Activated CD4-positive, alpha-beta T cell treated with anti-CD3 and anti-CD28 coated beads for 1 hour (primary cell): ENCODE data around the gene PNMA6E.

Experiments used
- DNase-seq: peaks from one replicate; pipeline ENCODE4 v3.0.0-alpha.2; 2020

The PNMA6E gene

DNA sequence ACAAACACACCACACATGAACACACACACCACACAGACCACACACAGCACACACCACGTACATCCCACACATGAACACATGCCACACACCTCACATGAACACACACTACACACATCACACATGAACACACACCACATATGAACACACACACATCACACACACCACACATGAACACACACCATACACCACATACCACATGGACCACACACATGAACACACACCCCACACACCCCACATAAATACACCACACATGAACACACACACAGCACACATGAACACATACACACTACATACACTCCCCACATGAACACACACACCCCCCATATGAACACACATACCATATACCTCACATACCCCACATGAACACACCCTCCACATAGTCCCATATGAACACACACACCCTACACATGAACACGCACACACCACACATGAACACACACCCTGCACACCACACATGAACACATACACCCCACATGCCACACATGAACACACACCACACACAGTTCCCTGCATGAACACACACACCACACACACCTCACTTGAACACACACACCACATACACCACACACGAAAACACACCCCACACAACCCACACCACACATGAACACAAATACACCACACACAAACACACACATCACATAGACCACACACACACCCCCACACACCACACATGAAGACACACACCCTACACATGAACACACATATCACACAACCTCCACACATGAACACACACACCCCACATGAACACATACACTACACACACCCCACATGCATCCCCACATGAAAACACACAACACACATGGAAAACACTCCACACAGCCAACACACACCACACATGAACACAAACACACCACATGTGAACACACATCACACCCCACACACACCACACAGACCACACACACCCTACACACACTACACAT is 18.3 kb downstream of the PNMA6E start:
- no peak for DNase-seq

DNA sequence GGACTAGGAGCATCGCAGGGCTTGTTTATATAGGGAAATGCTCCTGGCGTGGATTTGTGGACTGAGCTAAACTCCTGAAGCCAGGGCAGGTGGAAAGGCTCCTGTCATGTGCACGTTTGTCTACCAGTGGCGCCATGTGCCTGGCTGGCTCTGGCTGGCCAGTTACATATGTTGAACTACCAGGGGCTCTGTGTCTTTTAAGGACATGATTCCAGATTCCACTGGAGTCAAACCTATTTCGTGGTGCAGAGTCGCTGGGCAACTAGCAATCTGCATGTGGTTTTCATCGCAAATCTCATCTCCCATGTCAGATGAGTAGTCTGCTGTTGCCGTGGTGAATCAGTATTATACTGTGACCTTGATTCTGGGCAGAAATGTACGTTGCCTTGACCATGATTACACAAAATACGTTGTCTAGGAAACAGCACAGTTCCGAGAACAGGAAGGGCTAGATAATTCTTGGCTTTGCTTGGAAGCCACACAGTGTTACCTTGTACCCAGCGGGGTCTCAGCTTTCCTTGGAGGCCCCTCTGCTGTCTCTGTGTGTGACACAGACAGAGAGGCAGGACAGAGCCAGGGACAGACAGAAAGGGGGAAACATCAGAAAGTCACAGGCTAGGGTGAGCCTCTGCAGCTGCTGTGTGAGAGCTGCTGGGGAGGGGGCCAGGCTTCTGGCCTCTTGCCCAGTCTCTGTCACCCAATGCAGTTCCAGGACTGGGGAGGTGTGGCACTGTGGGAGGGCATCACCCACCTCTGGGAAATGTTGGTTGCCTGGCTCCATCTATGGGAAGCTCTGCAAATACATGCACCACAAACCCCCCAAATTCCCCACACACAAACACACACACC is 19.2 kb downstream of the PNMA6E start:
- no peak for DNase-seq

DNA sequence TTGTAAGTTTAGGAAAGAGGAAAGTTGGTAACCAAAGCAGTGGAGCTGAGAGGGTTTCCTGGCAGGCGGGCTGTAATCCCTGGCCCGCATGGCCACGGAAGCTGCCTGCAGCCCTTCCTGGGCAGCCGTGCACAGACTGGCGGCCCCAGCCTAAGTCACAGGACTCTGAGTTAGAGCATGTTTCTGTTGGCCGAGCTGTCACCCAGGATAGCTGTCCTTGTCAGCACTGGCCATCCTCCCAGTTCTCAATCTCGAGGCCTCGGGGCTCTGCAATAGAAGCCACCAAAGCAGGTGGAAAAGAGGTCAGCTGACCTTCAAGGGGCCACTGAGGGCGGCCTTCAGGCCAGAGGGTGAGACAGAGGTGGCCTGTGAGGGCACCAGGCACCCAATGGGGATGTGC is 20.5 kb downstream of the PNMA6E start:
- no peak for DNase-seq

DNA sequence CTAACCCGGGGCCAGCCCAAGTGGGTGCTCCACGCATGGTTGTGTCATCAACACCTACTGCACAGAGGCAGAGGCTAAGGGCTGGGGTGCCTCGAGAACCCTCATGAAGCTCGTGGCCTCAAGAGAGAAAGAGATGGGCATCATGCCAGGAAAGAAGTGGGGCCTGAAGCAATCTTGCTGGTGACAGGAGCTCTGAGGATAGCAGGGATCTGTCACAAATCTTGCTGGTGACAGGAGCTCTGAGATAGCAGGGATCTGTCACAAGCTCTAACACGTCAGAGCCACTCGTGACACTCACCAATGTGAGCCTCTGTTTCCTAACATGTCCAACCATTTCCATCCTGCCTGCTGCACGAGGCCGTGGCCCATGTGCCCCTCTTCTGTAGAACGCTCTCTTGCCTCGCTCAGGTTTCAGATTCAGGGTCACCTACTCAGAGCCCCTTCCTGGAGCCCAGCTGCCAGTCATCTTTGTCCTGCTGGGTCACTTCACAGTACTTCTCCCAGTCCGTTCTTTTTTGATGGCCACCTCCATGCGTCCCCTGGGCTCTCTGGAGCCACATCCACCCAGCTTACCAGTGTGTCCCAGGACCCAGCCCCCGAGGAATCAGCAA is 21.1 kb downstream of the PNMA6E start:
- DNase-seq: no peak

DNA sequence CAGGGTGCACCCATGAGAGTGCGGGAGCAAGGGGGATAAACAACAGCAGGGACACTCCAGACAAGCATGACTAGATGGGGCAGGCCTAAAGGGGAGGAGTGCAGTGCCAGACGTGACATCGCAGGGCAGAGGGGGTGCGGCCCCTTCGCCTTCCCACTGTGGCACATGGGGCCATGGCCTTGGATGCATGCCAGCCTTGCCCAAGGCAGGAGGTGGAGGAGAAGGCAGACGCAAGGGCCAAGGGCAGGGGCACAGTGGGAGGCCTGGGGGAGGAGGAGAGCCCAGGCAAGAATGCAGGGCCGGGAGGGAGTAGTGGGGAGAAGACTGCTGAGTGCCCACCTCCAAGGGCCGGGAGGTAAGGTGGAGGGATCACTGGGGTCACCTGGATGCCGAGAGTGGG is 21.6 kb downstream of the PNMA6E start:
- DNase-seq: no peak

DNA sequence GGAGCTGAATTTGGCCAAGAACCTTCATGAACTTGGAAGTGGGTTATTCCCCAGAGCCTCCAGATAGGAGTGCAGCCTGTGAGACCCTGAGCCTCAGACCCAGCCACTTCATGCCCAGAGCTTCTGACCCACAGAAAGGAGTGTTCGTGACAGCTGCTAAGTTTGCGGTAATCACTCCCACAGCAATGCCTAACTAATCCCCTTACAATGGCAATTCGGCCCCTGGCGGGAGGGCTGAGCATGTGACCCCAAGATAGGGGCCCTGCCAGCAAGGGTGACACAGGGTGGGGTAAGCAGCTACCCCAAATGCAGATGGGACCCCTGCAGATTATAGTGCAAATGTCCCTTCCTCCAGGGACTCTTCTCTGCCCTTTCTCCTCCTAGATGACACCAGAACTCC is 22.5 kb downstream of the PNMA6E start:
- DNase-seq: no peak

DNA sequence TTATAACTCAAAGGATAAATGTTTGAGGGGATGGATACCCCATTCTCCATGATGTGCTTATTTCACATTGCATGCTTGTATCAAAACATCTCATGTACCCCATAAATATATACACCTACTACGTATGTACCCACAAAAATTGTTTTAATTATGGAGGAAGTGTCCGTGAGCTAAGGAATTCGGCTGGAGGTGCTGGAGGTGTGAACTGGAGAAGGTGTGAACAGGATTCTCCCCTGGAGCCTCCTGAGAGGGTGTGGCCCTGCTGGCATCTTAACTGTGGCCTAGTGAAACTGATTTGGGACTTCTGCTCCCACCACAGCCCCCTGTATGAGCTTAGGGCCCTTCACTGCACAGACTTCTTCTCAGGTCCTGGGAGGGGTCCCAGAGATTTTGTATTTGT is 23.4 kb downstream of the PNMA6E start:
- no peak for DNase-seq

DNA sequence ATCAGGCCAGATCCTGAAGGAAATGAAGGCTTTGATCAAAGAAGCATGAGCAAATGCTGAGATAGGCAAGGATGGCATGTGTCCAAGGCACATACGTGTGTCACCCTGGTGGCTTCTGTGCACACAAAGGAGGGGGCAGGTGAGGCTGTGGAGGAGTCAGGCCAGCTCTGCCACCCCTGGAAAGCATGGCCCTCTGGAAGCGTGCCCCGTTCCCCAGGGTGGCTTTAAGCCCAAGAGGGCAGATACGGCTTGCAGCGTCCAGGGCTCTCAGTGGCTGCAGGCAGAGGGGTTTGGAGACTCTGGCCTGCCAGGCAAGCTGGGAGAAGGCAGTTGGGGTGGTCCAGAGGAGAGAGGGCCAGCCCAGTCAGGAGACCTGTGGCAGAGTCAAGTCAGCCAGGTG is 25.6 kb downstream of the PNMA6E start:
- no peak for DNase-seq

DNA sequence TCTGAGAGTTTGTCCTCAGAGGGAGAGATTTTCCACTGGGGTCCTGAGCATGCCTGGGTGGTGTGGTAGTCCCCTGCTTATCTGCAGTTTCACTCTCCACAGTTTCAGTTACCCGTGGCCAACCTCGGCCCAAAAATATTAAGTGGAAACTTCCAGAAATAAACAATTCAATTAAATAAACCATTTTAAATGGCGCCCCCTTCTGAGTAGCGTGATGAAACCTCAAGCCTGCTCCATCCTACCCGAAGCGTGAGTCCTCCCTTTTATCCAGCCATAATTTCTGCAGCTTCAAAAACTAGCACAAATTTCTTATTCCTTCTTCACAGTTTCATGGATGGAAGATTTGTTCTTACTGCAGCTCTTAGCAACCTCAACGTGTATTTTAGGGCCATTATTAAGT is 26.7 kb downstream of the PNMA6E start:
- no peak for DNase-seq

DNA sequence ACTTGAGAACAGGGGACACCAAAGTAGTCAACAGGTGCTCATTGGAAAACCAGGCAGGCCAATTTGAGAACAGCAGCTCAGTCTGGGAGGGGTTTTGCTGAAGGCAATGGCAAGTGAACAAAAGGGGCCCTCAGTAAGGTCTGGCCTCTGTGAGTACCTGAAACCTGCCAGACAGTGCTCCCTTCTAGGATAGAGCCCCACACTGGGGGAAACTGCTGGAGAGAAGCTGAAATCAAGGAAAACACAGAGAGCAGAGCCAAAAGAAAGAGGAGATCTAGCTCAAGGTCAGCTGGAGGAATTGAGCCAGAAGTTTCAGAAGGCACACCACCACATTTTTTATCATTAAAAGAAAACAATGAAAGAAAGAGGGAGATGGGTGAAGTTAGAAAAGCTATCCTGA is 28.2 kb downstream of the PNMA6E start:
- DNase-seq: no peak

DNA sequence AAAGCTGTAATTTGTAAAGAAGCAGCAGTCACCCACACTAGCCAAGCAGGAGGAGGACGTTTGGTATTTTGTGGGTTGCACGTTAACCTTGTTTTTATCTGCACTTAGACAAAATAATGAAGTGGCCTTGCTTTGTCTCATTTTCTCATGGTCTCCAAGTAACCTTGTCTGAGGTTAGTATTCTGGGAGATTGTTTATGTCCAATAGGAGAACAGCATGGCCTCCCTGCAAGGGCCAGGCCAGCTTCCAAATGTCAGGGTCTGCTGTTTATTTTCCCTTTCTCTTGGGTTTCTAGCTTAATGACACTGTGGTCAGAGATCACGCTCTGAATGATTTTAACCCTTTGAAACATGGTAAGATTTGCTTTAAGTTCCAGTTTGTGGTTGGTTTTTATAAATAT is 29.9 kb downstream of the PNMA6E start:
- no peak for DNase-seq

DNA sequence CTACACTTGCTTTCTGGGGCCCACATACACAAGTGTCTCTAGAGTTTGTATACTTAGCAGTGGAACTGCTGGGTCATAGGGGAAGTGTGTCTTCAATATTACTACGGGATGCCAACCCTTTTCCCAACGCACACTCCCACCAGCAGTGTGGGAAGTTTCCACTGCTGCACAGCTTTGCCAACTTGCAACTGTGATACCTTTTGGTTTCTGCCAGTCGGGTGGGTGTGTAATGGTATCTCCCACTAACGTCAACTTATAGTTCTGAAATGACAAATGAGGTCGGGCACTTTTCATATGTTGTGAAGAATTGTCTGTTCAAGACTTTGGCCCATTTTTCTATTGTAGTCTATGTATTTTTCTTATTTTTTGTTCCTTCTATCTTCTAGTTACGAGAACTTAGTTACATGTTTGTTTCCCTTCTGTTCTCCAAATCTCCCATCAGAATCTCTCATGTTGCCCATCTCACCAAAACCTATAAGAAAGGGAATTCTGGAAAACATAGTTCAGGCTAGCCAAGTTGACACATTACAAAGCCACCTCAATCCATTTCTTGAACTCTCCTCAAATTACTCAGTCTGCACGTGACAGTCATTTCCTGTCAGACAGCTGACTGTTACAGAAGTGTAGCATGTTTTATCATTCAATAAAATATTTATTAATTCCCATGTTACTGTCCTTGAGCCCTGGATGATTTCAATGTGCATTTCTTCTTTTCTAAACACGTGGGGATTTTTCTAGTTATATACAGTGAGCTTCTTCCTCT is 30.7 kb downstream of the PNMA6E start:
- no peak for DNase-seq

DNA sequence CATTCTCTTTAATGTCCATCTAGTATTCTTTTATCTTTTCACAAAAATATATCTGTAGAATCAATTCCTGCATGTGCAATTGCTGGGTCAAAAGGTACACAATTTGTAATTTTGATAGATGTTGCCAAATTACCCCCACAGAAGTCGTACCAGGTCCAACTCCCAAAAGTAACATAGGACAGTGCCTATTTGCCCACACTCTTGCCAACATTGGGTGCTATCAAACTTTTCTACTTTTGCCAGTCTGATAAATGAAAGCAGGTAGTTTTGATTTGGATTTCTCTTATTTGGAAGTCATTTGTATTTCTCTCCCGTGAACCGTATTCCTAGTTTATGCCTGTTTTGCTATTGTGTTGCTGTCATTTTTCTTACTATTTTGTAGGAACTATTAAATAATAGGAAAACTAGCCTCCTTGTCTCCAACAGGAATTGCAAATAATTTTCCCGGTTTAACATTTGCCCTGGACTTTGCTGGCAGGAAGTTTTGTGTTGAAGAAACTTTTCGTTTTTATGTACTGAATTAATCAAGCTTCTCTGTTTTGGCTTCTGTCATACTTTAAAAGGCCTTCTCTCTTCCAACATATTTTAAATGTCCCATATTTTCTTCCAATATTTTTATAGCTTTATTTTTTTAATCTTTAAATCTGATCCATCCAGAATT is 34.1 kb downstream of the PNMA6E start:
- DNase-seq: no peak

DNA sequence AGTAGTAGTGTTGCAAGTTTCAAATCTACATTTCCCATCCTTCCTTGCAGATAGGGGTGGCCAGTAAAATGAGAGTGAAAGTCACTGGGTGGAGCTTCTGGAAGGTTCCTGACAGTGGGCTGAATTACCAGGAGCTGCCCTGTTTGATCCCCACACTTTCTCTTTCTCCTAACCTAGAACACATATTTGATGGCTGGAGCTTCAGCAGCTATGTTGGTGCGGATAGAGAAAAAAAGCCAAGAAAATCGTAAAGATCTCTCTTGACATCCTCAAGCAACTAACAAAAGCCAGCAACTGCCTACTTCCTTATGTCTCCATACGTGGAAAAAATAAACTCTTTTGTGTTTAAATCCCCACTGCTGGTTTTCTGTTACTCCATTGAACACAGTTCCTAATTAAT is 35.0 kb downstream of the PNMA6E start:
- no peak for DNase-seq

DNA sequence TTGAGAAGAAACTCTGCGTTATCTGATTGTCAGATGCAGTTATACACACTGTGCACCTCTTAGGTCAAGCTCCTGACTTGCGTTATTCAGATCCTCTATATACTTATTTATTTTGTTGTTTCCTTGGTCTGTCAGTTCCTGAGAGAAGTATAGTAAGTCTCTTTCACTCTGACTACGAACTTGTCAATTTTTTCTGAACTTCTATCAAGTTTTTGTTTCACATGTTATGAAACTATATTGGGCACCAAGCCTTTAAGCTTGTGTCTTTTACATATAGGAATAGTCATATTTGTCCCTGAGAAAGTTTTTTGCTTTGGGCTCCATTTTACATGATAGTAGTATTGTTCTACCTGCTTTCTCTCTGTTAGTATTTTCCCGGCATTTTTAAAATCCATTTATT is 35.5 kb downstream of the PNMA6E start:
- no peak for DNase-seq

DNA sequence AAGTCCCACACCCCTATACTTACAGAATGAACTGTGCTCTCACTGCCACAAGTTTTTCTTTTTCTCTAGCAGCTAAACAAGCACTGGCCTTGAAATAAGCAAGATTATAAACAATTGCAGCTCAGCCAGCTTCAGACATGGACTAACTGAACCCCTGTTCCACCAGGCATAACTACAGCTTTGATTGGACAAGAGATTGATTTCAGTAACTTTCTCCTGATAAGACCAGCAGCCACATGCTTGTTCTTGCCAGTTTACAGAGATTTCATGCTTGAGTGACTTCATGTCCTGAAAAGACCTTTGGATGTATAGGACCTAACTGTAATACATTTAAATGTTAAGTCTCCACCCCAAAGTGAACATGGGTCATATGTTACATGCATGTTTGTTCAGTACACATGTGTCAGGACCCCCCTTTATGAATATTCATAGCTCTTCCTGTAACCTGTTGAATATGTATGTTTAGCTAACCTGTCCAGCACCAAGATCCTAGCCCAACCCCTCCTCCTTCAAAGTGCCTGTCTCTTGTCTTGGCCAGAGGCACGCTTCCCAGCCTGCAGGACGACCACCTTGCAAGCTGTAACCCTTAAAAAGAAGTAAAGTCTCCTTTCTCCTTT is 39.3 kb downstream of the PNMA6E start:
- no peak for DNase-seq

DNA sequence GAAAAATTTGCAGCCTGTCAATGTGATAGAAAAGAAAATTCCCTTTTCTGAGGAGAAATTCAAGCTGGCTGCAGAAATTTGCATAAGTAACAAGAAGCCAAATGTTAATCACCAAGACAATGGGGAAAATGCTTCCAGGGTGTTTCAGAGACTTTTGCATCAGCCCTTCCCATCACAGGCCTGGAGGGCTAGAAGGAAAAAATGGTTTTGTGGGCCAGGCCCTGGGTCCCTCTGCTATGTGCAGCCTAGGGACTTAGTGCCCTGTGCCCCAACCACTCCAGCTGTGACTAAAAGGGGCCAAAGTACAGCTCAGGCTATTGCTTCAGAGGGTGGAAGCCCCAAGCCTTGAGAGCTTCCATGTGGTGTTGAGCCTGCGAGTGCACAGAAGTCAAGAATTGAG is 43.3 kb downstream of the PNMA6E start:
- no peak for DNase-seq

DNA sequence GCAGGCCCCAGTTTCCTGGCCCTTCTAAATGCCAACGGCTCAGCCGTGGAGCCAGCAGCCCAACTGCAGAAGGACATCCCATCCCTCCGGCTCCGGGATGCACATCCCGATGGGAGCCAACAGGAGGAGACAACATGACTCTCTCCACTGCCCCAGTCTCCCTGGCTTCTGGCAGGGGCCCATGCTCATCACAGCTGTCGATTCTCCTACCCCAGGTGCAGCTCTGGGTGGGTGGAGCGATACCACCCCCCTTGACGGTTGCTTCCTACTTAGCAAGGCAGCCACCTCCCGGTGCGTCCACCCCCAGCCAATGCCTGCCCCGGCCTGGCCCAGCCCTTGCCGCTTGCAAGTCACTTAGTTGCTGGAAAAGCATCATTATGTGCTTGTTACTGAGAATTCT is 47.7 kb downstream of the PNMA6E start:
- no peak for DNase-seq

DNA sequence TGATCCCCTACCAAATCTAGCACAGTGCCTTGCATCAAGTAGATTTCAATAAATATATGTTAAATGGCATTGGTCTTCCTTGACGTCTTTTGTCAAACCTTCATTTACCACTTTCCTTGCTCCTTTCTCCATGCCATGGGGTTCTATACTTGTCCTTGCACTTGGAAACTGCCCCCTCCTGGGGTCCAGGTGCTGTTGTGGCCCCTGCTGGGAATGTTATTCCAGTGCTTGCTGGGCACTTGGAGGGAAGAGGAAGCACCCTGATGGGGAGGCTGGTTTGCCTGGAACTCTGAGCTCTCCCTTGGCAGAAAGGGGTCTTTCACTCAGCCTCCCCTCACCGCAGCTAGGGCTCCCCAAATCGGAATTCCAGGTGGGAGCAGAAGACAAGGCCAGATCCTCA is 48.3 kb downstream of the PNMA6E start:
- no peak for DNase-seq

DNA sequence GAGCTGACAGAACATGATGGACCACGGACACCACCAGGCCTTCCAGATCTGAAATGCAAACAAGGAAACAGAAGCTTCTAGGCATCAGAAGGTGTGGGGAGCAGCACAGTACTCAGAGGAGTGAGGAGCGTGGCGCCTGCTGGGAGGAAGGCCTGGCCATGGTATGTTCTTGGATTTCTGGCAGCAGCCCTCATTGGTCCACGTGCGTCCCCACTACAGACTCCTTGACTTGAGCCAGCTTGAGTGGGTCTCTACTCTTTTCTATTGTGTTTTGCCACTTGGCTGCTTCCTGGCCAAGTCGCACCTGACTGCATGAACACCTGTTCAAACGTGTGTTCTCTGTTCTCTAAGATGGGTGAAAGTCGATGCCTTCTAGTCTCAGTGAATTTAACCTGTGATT is 49.2 kb downstream of the PNMA6E start:
- DNase-seq: no peak

DNA sequence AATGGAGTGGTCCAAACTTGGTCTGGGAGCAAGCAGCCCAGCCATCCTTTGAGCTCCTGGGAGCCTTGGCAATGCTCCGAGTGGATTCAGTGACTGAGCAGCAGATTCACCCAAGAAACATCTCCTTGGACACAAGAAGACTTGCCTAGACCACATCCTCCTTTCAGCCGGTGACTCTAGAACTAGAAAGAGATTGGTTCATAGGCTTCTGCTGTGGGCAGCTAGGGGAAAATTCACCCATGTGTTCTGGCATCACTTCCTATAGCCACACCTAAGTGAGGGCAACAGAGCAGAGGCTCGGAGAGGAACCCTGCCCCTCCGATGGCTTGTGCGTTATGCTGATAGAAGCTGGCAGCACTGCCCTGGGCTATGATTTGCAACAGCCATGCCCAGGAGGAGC is 51.2 kb downstream of the PNMA6E start:
- DNase-seq: no peak

DNA sequence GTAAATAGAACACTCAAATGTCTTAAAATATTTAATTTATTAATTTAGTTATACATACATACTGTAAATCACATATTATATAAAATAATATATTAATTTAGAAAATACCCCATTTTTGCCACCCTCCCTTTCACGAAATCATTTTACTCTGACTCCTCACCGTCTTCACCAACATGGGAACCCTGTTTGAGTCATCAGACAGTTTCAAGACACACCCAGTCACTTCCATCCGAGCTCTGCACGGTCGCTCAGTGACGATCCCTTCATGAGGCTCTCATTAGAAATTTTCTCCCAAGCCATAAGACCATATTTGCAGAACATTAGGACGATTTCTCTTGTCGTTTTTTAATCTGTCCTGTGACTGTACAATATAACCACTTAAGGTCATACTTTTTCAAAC is 52.7 kb downstream of the PNMA6E start:
- no peak for DNase-seq
